ENCODE measurements around the gene PHF21B.
"Not testable (repeated sequence)": the region's sequence is repeated elsewhere in the genome, so short reads cannot be mapped to it uniquely, and the experiment has no call there.

Gene PHF21B

DNA sequence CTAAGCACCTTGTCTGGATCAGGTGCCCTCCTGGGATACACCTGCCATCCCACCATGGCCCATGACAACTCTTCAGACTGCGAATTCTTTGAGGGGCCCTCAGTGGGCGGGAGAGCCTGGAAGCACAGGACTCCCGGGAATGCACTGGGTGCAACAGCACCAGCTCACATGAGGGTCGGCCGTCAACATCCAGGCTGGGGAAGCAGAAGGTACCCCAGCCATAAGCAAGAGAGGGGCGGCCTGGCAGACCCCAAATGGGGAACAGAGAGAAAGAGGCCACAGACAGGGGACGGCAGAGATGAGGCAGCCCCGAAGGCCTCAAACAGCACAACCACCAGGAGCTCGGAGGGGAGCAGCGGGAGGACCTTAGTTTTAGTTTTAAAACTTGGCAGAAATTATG, 94.4 kb downstream of the PHF21B start:
- no peak for DNase-seq

DNA sequence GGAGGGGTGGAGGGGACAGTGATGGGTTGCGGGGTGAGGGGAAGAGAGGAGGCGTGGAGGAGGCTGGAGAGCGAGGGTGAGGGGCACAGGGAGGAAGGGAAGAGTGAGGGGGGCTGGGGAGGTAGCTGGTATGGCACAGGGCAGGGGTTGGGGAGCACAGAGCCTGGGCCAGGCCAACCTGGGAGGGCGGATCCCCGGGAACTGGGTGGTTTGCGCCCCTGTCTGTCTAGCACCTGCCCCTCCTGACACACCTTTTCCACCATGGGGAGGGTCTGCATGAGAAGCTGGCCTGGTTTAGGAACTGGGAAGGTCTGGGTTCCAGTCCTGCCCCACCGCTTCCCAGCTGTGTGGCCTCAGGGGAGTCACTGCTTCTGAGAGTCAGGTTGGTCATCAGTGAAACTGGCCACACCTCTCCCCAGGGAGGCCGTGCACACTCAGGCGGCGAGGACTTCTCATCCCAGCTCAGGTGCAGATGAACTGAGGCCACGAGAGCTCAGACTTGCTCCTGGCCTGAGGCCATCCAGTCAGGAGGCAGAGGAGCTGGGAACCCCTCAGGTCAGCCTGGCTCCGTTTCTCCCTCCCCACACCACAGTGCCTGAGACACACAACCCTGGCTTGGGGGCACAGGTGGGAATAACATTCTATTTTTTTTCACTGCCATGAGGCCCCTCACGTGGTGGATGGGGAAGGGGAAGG, 95.6 kb downstream of the PHF21B start:
- DNase-seq = no peak

DNA sequence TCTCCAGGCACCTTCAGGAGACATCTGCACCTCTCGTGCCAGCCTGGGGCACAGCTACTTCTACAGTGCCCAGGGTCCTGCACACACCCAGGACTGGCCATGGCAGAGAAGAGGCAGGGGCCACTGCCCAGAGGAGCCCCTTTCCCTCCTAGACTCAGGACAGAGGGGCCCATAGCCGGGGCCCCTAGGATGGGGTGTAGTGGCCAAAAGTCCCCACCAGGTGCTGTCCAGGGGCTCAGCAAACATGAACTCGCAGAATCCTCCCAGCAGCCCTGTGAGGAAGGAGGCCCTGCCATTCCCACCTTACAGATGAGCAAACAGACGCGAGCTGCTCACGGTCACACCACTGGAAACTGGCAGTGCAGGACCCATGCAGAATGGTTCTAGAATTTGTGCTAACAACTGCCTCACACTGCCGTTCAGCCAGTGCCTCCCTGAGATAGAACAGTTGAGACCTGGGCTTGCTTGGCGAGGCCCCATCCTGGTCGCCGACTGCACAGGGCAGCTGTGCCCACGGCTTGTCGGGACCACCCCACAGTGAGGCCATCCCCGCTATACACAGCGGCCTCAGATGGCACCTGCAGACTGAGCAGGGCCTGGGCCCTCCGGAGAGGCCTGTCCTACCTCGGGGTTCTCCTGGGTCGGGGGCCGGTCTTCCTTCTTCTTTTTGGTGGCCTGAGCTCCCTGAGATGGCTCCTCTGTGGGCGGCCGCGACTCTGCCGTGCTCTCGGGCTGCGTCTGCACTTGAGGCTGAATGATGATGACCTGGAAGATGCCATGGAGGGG, 96.4 kb downstream of the PHF21B start:
- no peak for DNase-seq

DNA sequence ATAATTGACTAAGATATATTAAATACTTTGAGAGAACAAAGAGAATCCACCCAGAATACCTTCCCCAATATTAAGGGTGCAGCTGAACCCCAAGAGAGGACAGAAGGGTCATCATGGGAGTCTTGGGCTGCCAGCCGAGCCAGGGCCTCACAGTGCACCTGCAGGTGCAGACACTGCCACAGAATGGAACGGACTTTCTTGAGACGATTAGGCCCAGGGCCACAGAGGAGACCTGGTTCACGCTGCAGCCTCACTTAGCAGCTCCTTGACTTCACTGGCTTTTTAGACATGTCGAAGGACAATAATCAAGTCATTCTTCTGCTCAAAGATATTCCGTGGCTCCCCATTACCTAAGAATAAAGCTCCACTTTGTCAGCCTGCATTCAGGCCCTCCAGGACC, 100.6 kb downstream of the PHF21B start:
- no peak for DNase-seq

DNA sequence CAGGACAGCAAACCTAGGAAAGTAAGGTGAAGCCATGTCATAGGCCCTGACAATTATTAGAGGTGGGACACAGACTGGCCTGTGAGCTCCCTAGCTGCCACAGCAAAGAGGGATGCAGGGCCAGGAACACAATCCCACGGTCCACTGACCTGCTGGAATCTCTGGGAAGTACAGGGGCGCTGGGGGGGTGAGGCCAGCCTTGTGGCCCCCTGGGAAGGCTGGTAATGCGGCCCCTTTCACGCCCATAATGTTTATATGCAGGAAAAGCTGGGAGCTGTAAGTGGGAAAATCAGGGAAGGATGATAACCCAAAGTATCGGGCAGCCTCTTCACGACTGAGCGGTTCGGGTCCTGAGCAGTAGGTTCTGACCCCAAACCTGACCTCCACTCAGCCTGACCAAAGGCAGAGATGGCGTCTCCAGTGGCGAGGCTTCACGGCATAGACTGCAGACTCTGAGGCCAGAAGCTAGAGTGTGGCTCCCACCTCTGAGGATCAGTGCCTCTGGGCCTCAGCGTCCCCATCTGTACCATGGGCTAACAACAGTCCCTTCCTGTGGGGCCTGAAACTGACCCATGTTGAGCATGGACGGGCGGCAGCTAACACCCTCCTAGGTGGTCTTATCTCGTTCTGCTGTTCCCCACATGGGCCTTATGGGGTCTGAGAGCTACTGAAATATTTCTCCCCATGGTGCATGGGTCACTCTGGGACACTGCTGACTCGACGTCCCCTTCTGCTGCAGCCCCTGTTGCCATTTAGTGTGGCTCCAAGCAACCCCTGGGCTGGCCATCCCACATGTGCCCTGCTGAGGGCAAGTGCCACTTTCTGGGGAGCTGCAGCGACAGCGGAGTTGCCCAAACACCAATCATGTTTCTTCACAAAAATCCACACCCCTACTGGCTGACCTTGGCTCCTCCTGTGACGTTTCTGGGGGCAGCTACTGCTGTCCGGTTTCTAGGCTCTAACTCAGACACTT, 101.8 kb downstream of the PHF21B start:
- no peak for DNase-seq

DNA sequence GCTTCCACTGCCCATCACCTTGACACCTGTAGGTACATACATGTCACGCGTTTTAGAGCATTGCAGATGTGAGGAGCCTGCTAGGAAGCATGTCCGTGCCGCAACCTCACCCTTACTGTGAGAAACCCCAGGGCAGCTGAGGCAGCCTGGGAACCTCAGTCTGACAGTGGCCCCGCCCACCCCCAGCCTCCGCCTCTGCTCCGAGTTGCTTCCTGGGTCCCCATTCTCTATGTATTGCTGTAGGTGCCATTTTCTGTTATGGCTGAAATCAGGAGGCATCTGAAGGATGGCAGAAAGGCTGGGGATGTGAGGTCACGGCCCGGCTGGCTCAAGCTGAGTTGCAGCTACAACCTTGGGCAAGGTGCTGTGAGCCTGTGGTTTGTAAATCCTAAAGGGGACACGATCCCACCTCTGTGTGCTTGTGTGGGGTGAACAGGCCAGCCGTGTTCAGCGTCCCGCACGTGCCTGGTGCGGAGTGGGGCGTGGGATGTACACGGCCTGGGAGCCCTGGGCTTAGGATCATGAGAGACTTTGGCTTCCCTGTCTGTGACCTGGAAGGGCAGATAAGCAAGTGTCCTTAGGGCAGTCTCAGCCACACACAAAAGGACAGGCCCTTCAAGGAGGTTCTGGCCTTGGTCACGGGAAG, 102.7 kb downstream of the PHF21B start:
- no peak for DNase-seq

DNA sequence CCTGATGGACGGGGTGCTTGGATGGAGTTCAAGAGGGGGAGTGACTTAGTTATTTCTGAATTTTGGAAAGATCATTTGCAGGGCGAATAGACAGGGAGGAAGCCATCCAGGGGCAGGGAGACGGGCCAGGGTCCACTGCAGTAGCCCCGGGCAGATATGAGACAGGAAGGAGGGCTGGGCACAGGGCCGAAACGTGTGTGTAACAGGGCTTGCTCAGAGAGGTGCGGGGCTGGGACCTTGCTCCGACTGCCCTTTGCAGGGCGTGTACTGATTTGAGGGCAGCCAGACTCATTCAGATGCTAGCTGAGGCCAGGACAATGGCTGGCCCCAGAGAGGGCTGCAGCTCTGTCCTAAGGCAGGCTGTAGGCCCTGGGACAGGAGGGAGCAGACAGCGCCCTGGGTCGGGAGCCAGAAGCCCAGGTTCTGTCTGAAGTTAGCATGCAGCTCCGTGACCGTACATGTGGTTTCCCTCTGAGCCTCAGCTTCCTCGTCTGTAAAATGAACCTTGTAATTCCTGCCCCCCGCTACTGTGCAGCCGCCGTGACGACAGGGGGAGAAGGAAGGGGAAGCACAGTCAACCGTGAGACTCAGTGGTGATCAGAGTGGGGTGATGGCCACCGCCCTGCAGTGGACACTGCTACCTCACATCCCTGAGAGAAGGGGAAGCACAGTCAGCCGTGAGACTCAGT, 103.4 kb downstream of the PHF21B start:
- no peak for DNase-seq

DNA sequence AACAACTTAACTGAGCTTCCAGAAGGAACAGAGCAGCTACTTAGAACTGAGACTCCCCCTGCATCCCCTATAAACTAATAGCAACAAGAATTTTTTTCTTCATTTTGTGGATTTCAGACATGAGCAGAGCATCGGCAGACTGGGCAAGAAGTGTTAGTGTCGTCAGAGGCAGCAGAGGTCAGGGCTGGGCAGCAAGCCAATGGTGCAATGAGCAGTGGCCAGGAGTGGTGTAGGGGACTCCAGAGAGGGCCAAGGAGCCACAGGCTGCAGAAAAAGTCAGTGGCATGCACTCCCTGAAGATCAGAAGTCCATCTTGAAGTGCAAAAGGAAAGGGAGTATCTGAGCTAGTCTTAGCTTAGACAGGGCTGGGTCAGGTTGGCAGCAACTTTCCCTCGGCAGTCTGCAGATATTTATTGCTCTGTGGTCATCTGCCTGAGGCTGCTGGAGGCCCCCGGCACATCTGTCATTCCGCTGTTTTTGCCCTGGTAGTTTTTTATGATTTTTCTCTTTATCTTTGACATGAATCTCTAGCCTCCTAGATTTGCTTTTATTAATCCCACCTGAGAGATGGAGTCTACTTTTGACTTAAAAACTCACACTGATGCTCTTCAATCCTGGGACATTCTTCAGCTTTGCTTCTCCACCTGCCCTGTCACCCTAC, 105.2 kb downstream of the PHF21B start:
- not testable (repeated sequence) for DNase-seq

DNA sequence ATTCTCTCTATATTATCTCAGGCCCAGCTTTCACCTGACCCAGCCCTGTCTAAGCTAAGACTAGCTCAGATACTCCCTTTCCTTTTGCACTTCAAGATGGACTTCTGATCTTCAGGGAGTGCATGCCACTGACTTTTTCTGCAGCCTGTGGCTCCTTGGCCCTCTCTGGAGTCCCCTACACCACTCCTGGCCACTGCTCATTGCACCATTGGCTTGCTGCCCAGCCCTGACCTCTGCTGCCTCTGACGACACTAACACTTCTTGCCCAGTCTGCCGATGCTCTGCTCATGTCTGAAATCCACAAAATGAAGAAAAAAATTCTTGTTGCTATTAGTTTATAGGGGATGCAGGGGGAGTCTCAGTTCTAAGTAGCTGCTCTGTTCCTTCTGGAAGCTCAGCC, 106.6 kb downstream of the PHF21B start:
- DNase-seq = not testable (repeated sequence)

DNA sequence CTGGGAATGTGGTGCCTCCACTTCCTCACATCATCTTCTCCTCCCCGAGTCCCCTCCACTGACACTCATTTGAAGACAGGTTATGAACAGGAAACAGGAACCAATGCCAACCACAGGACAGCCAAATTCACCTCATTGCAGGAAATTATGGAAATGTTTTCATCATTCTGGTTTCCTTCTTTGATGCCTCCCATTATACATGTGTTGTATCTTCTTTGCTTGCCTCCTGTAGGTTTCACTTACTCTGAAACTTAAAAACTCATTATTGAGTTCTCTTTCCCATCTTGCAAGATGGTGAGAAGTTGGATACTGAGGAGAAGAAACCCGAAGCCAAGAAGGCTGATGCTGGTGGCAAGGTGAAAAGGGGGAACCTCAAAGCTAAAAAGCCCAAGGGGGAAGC, 108.5 kb downstream of the PHF21B start:
- no peak for DNase-seq

DNA sequence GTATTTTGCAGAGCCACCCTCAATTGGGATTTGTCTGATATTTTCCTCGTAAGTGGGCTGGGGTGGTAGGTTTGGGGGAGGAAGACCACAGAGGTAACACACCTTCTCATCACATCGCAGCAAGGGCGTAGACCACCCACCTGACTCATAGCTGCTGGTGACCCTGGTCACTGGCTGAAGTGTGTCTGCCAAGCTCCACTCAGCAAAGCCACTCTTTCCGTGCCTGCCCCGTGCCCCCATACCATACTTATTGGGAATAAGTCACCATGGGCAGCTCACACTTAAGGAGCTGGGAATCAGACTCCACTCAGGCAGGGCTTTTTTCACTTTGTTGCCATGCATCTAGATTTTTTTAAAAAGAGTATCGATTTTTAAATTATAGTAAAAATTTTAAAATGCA, 111.6 kb downstream of the PHF21B start:
- no peak for DNase-seq

DNA sequence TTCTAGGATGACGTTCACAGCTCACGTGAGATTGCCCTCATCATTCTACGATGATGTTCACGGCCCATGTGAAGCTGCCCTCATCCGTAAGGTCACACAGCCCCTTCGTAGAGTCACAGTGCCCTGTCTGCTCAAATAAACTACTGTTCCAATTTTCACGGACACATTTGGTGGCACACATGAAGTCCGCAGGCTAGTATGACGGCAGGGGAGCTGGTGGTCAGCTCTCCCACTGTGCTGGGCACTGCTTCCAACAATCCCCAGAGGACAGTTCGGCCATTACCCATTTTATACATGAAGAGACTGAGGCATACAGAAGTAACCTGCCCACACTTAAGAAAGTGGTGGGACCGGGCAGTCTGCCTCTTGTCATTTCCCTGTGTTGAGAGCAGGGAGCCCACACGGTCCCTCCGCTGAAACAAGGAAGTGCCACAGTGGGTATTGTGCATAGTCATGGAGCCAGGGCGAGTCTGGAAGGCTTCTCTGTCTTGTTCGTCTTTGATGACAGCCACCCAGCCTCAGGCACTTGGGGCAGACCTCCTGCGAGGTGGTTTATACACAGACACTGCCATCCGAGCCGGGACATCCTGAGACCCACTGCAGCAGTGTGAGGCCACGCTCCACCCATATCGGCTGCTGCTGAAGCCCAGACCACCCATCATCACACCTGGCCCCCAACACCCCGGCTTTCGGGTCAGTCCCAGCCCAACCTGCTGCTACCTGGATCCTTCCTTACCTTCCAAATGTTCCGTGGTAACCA, 114.3 kb downstream of the PHF21B start:
- no peak for DNase-seq

DNA sequence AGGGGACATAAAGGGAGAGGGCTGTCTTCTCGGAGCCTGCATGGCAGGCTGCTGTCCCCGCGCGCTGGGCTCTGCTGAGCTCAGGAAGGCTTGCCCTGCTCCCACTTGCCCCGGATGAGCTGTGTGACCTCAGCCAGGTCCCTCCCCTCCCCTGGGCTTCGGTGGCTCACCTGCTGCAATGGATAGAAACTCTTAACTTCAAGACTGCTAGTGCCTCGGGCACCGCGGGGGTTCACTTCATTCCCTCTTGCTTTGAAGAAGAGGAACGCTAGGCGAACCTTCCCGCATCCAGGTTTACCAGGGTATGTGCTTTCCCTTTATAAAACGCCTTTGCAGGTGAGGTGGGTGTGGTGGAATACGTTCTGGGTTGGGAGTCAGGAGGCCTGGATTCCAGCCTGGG, 115.0 kb downstream of the PHF21B start:
- no peak for DNase-seq

DNA sequence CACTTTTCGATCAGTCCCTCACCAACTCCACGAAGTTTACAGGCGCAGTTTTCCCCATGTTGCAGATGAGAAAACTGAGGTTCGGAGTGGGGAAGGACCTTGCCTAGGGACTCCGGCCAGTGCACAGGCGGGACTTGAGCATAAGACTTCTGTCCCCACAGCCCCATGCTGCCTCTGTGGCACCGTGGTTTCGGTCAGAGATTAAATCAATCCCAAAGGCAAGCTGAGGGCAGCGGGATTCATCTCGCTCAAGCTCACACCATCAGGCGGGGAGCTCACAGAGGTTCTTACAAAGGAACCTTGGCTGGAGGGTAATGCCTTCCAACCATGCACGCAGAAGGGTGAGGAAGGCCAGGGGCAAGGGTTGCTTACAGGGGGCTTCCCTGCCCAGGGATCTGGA, 115.5 kb downstream of the PHF21B start:
- DNase-seq = no peak

DNA sequence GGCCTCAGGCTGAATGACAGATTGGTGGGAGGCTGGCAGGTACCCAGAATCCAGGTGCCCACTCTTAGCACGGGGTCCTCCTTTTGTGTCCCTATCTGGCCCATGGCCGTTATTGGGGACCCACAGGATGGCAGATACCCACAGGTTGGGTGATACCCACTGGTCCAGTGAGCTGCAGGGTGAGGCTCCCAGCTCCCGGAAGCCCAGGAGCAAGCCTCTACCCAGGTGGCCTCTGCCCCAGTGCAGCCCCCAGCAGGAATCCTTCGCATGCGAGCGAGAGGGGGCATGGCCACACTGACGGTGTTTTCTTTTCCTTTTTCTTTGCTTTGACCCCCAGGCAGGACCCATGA, 116.1 kb downstream of the PHF21B start:
- DNase-seq = no peak

DNA sequence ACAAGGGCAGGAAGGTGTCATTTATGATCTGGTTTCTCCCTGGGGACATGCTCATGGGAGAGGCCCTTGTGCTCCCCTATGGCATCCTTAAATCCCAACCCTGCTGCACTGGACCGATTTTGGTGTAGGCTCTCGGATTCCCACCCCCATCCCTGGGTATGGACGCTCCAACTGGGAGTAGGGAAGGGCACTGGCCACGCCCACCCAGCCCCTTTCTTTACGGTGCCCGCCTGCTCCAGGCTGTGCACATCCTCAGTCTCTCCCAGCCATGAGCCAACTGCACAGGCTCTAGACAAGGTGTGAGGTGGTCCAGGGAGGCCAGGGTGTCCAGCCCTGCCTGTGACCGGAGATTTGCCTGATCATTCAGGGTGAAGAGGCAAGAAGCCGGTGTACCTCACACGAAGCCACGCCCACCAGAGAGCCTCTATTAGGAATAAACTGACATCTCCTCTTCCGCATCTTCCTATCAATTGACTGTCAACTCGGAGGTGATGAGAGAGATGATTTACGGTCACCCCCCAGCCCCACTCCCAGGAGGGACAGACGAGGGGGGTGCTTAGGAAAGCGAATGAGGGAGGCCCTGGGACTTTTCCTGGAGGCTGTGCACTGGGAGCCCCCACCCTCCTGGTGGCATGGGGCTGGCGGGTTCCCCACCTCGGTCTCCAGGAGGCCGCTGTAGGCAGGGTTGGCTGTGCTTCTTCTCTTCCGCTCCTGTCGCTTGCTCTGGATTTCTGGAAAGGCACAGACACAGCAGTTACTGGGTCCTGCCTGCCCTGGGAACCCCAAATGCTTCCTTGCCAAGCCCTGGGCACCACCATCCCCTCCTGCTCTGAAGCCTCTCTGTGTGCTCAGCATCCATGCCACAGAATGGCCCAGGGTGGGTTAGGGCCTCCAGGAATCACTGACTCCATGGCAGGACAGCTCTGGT, 116.7 kb downstream of the PHF21B start:
- no peak for DNase-seq

DNA sequence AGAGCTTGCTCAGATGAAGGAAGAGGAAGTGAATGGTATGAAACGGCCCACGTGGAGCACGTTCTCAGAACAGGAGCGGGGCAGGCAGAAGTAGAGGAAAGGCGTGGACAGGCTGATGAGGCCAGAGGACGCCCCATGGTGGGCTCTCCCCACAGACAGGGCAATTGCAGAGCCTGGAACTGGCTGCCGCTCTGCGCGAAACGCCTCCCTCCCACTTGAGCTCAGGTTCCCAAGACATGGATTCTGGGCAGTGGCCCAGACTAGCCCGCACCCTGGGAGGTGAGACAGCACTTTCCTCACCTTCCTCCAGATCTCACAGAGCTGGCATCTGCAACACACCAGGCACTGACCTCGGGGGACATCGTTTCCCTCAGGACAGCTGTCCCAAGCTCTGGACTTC, 117.6 kb downstream of the PHF21B start:
- DNase-seq = no peak

DNA sequence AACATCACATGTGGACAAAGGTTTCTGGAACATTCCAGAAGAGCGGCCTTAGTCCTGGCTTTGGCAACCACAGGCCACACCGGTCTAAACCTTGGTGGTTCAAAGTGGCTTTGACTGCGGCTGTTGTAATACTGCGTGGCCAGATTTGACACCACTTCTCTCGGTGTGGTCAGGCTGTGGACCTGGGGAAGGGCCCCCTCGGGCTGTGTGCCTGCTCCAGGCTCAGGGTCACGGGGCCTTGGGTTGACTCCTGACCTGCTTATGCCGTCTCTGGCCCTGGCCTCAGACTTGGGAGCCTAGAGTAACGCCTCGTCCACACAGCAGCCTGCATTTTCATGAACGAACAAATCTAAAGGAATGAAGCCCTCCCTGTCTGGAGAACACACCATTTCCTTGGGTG, 118.0 kb downstream of the PHF21B start:
- no peak for DNase-seq

DNA sequence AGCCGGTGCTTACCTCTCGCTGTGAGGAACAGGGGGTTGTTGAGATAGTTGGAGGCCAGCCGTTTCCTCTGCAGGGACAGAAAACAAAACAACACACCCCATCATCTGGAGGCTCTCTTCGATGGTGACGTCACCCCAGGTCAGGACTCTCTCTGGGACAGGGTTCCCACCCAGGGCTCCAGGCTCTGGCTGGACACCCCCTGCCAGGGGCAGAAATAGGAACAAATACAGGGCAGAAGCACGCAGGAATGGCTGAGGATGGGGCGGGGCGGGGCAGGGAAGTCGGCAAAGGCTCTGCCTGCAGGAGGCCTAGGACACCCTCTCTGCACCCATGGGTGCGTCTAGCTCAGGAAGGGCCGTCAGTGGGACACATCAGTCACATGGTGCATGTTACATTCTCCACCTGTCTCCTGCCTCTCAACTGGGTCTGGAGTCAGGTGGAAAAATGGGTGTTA, 118.5 kb downstream of the PHF21B start:
- DNase-seq = no peak

Measured in CD4-positive, alpha-beta T cell treated with Interleukin-10 for 1 hour (primary cell).